NCI-H1930 (cell line): Measurements from ENCODE around the gene EEPD1.

Experiments
- DNase-seq, 2 experiments: peaks; one replicate each; lab custom pipeline; 2025; lab: John Stamatoyannopoulos, UW

The EEPD1 gene

GRCh38 chr7:36154255-36155212, 1.5 kb downstream of the EEPD1 start:
- DNase-seq = no peak

- DNase-seq = no peak
These were observed 2.8 kb downstream of the EEPD1 start for GRCh38 chr7:36155811-36156361.

DNA sequence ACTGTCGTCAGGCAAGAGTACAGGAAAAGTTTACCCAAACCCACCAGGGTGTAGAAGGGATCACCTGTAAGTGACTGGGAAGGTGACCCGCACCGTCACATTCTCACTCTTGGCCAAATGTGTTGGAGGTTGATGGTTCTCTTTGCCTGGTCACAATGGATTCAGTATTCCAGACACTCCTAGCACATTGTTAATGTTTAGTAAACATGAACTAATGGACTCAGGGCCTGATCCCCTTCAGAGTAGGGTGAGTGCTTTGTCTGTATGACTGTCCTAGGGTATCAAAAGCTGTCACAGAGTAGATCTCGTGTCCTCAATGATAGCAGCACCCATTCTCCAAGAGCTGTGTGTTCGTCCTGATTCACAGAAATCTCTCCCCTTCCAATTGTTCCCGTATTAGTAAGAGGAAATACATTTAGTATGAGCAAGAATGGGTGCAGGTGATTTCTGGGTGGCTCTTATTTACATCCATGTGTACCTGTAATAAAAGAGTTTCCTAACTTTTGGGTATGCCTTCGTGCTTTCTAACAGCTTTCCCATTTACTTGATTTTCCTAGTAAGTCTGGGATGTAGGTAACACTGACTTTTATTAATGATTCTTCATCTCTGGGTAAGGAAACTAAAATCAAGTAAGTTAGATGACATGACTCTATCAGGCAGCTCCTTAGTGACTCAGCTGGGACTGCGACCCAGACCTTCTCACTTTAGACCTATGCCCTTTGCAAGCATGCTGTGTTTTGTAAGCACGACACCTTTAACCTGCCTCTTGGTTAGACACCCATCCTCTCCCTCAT, 4.7 kb downstream of the EEPD1 start:
- no peak for DNase-seq

DNA sequence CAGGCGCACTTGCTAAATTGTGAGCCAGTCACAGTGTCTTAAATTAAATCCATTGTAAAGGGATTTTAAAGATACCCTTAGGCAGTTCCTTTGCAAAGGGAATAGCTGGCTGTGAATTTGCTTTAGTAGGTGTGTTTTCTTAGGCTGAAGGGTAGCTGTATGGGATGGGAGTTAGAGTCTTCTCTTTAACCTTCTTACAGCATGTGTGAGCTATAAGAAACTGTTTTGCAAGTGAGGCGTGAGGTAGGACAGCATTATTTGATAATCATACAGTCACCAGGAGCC, 5.2 kb downstream of the EEPD1 start:
- DNase-seq = no peak

- DNase-seq = no peak
These were observed 6.6 kb downstream of the EEPD1 start for GRCh38 chr7:36159618-36160017.

DNA sequence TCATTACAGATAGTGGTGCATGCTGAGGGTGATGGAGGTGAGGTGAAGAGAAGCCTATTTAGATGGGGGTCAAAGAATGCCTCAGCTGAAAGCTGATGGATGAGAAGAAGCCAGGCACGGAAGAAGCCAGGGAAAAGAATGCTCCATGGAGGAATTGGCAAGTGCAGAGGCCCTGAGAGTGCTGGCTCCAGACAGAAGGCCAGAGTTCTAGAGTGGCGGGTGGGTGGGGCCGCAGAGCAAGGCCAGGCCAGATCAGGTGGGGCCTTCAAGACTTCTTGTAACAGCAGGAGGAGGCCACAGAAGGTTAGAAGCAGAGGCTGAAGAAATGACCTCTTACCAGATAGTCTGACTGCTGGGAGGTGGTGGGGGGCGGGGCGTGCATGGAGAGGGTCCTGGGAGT, 7.3 kb downstream of the EEPD1 start:
- DNase-seq = no peak

- DNase-seq = no peak
These were observed 8.9 kb downstream of the EEPD1 start for GRCh38 chr7:36161996-36162395.

GRCh38 chr7:36165059-36165458, 12.0 kb downstream of the EEPD1 start:
- DNase-seq = no peak

- DNase-seq = no peak
These were observed 12.7 kb downstream of the EEPD1 start for GRCh38 chr7:36165802-36166201.

DNA sequence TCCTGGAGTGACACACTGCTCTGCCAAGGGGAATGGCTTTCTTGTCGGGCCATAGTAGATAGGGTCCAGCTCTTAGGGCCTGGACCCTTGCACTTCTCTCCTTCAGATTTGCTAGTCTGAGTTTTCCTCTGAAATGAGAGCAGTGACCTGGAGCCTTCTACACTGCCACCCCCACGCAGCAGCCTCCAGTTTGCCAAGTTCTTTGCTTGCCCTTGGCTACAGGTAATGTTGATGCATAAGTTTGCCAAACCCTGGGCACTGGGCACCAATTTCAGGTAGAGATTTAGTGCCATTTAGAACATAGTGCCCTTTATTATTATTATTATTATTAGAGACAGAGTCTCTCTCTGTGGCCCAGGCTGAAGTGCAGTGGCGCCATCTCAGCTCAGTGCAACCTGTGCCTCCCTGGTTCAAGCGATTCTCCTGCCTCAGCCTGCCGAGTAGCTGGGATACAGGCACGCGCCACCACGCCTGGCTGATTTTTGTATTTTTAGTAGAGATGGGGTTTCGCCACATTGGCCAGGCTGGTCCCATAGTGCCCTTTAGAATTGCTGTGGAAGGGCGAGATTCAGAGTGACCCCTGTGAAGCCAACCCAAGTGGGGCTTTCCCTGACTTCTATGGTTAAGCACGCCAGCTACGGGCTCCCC, 14.5 kb downstream of the EEPD1 start:
- no peak for DNase-seq

DNA sequence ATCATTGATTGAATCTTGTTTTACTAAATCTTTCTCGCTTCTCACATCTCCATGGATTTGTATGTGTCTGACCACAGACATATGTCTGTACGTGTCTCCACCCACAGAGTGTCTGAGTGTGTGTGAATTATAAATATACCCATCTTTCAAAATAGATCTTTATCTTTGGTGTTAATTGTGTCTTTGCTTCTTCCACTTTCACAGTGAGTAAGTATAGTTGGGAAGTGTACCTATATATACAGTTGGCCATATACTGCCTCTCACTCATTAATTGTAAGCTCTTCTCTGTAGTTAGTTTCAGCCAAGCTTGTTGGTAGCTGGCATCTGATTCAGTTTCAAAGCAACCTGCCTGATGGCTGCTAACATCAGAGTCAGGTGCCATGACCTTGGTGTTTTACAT, 18.4 kb downstream of the EEPD1 start:
- DNase-seq = no peak

GRCh38 chr7:36175886-36176285, 22.8 kb downstream of the EEPD1 start:
- DNase-seq = no peak

- DNase-seq = no peak
These were observed 23.6 kb downstream of the EEPD1 start for GRCh38 chr7:36176697-36177096.

DNA sequence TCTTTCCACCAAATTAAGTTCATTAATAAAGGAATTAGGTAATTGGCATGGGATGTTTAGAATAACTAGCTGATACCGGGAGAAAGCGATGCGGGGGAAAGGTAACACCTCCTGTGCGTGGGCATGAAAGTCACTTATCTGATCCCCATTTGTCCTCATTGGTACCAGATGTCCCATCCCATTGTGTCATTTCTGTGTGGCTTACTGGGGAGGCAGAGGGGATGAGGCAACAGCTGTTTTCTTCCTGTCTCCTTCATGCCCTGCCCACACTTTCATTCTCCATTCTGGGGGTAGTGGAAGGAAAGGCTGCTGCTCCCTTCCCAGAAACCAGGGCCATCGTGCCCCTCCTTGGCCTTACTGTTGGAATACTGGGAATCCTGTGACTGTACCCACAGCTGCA, 27.1 kb downstream of the EEPD1 start:
- DNase-seq = no peak

DNA sequence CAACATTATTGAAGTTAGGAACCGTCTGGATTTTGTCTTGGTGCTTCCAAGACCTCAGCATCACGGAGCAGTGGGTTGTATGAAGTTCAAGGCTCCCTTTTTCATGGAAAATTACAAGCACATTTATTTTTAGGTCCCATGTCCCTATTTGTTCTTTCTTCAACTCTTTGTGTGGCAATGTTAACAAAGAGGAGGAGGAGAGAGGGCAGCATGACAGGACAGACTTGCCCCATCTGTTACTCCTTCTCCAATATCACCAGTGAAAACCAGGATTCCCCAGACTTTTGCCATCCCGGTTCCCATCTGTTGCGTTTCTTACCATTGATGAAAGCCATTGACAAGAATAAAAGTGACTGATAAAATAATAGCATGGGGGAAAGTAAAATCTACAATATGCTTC, 28.6 kb downstream of the EEPD1 start:
- DNase-seq = no peak

DNA sequence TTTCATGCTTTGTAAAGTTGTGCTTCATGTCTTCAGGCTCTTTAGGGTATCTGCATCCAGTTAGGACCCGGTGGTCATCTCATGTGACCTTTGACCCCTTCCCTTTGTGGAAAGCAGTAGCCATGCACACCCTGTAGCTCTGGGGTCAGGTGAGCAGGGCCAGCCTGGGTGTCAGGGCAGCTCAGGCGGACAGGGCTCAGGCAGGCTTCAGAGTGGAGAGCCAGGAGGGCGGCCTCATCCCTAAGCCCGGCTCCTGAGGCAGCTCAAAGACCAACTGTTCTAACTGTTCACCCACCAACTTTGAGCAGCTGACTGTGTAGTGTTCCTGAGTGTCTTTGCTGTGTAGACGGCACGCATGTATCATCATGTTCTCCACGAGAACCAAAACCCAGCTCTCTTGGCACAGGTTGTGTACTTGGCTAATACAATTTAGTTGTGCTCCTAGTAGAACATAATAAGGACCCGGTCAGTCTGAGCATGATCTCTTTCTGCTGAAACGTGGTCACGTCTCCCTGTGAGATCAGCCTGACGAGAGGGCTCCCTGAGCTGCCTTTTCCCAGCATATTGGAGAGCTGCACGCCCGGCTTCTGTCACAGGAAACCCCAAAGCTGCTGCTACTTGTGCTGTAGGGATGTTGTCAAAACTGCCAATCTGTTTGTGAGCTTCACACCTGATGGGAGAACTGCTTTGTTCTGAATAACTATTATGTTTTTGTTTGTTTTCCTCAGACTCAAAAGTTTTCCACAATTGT, 30.0 kb downstream of the EEPD1 start:
- DNase-seq = no peak

DNA sequence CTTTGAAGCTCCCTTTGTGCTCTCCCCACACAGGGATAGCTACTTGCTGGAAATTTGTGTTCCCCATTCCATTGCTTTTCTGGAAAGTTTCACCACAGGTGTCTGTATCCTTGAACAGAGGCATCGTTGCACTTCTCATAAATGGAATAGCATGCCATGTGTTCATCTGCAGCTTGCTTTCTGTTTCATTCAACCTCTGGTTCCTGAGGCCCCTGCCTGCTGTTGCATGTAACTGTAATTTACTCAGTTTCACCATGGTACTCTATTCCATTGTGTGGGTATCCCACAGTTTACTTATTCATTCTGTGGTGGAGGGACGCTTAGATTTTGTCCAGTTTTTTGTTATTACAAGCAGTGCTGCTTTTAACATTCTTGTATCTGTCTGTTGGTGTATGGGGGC, 32.0 kb downstream of the EEPD1 start:
- DNase-seq = no peak

GRCh38 chr7:36185756-36186155, 32.7 kb downstream of the EEPD1 start:
- no peak for DNase-seq

DNA sequence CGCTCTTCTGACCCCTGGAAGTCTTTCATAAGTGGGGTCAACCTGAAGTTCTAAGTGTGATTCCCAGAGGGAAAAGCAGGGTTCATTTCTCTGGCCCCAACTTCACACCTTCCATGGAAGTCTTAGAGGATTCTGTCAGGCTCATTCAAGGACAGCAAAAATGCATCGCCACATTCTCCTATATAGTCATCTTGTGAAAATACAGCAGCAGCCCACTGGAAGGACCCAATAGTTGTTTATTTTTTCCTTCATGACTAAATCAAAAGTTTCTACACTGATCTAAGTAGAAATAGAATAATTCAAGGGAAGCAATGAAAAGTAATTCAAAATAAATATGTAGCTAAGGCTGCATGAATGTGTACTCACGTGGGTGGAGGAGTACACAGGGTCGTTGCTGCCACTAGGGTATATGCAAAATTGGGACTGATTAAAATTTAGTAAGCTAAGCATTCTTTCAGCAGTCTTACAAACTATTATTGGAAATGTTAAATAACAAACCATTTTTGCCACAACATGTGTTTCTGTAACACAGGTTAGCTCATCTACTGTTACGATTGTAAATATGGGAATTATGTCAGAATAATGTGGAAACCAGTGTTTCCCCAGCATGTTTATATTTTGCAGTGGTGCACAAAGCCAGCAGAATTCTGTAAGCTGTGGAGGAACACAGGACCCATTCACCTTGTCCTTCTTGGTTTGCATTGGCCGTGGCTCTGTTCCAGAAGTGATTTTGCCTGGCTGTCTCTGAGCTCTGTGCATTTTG, 33.5 kb downstream of the EEPD1 start:
- no peak for DNase-seq

- DNase-seq = no peak
These were observed 35.2 kb downstream of the EEPD1 start for GRCh38 chr7:36188266-36188665.

- DNase-seq = no peak
These were observed 35.9 kb downstream of the EEPD1 start for GRCh38 chr7:36188906-36189305.
